K562 (cell line): ENCODE measurements around the gene RAP1A. TPM values are rescaled to one million over a fixed set of nuclear protein-coding genes. Genes with fewer than 3 reads are reported as not detected.

Experiments used
- ATF7 ChIP-seq: fragments of 450-650 bp; IDR thresholded peaks from 2 replicates; pipeline ENCODE4 v1.7.1; 2014; ENCODE audit warnings: mild to moderate bottlenecking, moderate library complexity
- CGGBP1 ChIP-seq: fragments of 250-450 bp; sonication (Bioruptor Pico); IDR thresholded peaks from 2 replicates; pipeline ENCODE4 v1.9.0; 2021; ENCODE audit warnings: mild to moderate bottlenecking
- CTBP1 ChIP-seq: fragments of 450-650 bp; IDR thresholded peaks from 2 replicates; pipeline ENCODE4 v1.6.1; 2016; ENCODE audit warnings: borderline replicate concordance
- DPF2 ChIP-seq: fragments of 450-650 bp; IDR thresholded peaks from 2 replicates; pipeline ENCODE4 v1.6.1; 2016
- EP400 ChIP-seq: fragments of 450-650 bp; IDR thresholded peaks from 2 replicates; pipeline ENCODE4 v1.6.1; 2017; ENCODE audit warnings: antibody characterized with exemption, mild to moderate bottlenecking, moderate library complexity
- ETV1 ChIP-seq: fragments of 450-650 bp; conservative IDR thresholded peaks from 2 replicates; pipeline ENCODE4 v1.6.1; 2016; ENCODE audit warnings: missing genetic modification characterization, control low read depth, low read depth, missing compliant biosample characterization
- ETV5 ChIP-seq: sonication (generic); formaldehyde crosslinking; IDR thresholded peaks from 2 replicates; pipeline ENCODE4 v1.4.0; 2020; ENCODE audit warnings: low read depth, mild to moderate bottlenecking, missing genetic modification reagents
- KLF10 ChIP-seq: fragments of 250-450 bp; sonication (Bioruptor Pico); IDR thresholded peaks from 2 replicates; pipeline ENCODE4 v1.6.1; 2021; ENCODE audit warnings: matching md5 sums
- MBD1 ChIP-seq: fragments of 250-450 bp; sonication (Bioruptor Pico); IDR thresholded peaks from 2 replicates; pipeline ENCODE4 v1.8.0; 2022; ENCODE audit warnings: inconsistent platforms
- MCM2 ChIP-seq: fragments of 450-650 bp; IDR thresholded peaks from 2 replicates; pipeline ENCODE4 v1.6.1; 2017; ENCODE audit warnings: low read depth, mild to moderate bottlenecking
- MCM7 ChIP-seq, 2 experiments: fragments of 450-650 bp; IDR thresholded peaks; 2 replicates each; pipeline ENCODE4 v1.6.1; 2016 to 2018
- NFXL1 ChIP-seq: fragments of 450-650 bp; formaldehyde crosslinking; IDR thresholded peaks from 2 replicates; pipeline ENCODE4 v1.4.0; 2021; ENCODE audit warnings: mild to moderate bottlenecking
- RBM39 ChIP-seq: fragments of 200-400 bp; formaldehyde crosslinking; optimal IDR thresholded peaks from 2 replicates; pipeline ENCODE3; 2018; ENCODE audit warnings: low read depth, low read length
- SMC3 ChIP-seq: conservative IDR thresholded peaks from 2 replicates; pipeline ENCODE4 v1.6.1; 2011; ENCODE audit warnings: low read depth, low read length, improper control_type of control experiment; ENCODE audit not compliant: insufficient read depth
- TCF15 ChIP-seq: fragments of 250-450 bp; sonication (Bioruptor Pico); IDR thresholded peaks from 2 replicates; pipeline ENCODE4 v1.8.0; 2022; ENCODE audit warnings: moderate library complexity, mild to moderate bottlenecking, inconsistent platforms
- ZBTB17 ChIP-seq: fragments of 450-650 bp; formaldehyde crosslinking; IDR thresholded peaks from 2 replicates; pipeline ENCODE4 v1.4.0; 2020; ENCODE audit warnings: mild to moderate bottlenecking
- ZFX ChIP-seq: sonication (generic); formaldehyde crosslinking; IDR thresholded peaks from 2 replicates; pipeline ENCODE4 v1.8.0; 2022; ENCODE audit warnings: mild to moderate bottlenecking, missing genetic modification reagents, moderate library complexity
- ZNF311 ChIP-seq: fragments of 250-450 bp; sonication (Bioruptor Pico); IDR thresholded peaks from 2 replicates; pipeline ENCODE4 v1.4.0; 2020; ENCODE audit warnings: mild to moderate bottlenecking, moderate library complexity
- ZNF586 ChIP-seq: fragments of 450-650 bp; formaldehyde crosslinking; conservative IDR thresholded peaks from 2 replicates; pipeline ENCODE4 v1.4.0; 2020; ENCODE audit warnings: mild to moderate bottlenecking, moderate library complexity
- ZNF644 ChIP-seq: fragments of 200-800 bp; sonication (Bioruptor generic); IDR thresholded peaks from 2 replicates; pipeline ENCODE4 v1.6.1; 2016; ENCODE audit warnings: low read depth, missing genetic modification characterization, missing compliant biosample characterization
- polyA plus RNA-seq, 8 experiments: library from polyadenylated mRNA; depleted of rRNA in 4 of 8; stranded (reverse) in 5 of 8; unstranded in 3 of 8; fragments of >200 nt; fragmentation: Nextera tagmentation in 2 of 8; fragmentation: Illumina TruSeq in 1 of 8; extraction: Ambion mirVana in 2 of 8; extraction: Trizol in 1 of 8; gene quantifications; 2 replicates each; pipeline versions ENCODE4 v1.2.1 to v1.2.3, GENCODE V29; 2011 to 2014; ENCODE audit warnings: inconsistent platforms in 1 of 8, missing spikeins in 1 of 8
- total RNA-seq, 7 experiments: library from RNA; depleted of rRNA in 6 of 7; stranded (reverse); fragments of >200 nt in 6 of 7; fragmentation: Illumina TruSeq in 2 of 7; extraction: Trizol in 2 of 7; gene quantifications; 2 replicates each; pipeline versions ENCODE4 v1.2.1 to v1.2.3, GENCODE V29; 2011 to 2021; ENCODE audit warnings: low replicate concordance in 1 of 7
- TF ChIP-seq, protein P1 (sequence below): fragments of 450-650 bp; IDR thresholded peaks from 2 replicates; pipeline ENCODE4 v1.6.1; 2017; ENCODE audit warnings: antibody characterized with exemption, mild to moderate bottlenecking
- TF ChIP-seq, protein P2 (sequence below): sonication (generic); formaldehyde crosslinking; IDR thresholded peaks from 2 replicates; pipeline ENCODE4 v1.8.0; 2022; ENCODE audit warnings: mild to moderate bottlenecking, missing genetic modification reagents

The RAP1A gene
- total and polyA plus RNA-seq, 9 of the 15 experiments (the other 6 are each of a cell fraction or from before 2014, with no cell fraction given): 13.4 to 86.2 (median 32.5) TPM

- TF ChIP-seq, protein P1, sequence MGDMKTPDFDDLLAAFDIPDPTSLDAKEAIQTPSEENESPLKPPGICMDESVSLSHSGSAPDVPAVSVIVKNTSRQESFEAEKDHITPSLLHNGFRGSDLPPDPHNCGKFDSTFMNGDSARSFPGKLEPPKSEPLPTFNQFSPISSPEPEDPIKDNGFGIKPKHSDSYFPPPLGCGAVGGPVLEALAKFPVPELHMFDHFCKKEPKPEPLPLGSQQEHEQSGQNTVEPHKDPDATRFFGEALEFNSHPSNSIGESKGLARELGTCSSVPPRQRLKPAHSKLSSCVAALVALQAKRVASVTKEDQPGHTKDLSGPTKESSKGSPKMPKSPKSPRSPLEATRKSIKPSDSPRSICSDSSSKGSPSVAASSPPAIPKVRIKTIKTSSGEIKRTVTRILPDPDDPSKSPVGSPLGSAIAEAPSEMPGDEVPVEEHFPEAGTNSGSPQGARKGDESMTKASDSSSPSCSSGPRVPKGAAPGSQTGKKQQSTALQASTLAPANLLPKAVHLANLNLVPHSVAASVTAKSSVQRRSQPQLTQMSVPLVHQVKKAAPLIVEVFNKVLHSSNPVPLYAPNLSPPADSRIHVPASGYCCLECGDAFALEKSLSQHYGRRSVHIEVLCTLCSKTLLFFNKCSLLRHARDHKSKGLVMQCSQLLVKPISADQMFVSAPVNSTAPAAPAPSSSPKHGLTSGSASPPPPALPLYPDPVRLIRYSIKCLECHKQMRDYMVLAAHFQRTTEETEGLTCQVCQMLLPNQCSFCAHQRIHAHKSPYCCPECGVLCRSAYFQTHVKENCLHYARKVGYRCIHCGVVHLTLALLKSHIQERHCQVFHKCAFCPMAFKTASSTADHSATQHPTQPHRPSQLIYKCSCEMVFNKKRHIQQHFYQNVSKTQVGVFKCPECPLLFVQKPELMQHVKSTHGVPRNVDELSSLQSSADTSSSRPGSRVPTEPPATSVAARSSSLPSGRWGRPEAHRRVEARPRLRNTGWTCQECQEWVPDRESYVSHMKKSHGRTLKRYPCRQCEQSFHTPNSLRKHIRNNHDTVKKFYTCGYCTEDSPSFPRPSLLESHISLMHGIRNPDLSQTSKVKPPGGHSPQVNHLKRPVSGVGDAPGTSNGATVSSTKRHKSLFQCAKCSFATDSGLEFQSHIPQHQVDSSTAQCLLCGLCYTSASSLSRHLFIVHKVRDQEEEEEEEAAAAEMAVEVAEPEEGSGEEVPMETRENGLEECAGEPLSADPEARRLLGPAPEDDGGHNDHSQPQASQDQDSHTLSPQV: no peak
- TF ChIP-seq ZNF311 (CRISPR knock-in tag) (no peak), ZNF586 (CRISPR knock-in tag) (no peak), ATF7 (peak; percentile 72), DPF2 (0 out of 2 replicates have a peak, but pooled peaks have one; percentile 19), RBM39 (no peak), ETV5 (peak; percentile 49; the same call in 1 of the 2 replicates), ZFX (CRISPR knock-in tag) (0 out of 2 replicates have a peak, but pooled peaks have one; percentile 14), SMC3 (no peak), KLF10 (CRISPR knock-in tag) (no peak), MBD1 (CRISPR knock-in tag) (no peak), ZBTB17 (no peak), EP400 (no peak), MCM7 (IDR thresholded peaks at IDR 0.05) (no peak), TCF15 (CRISPR knock-in tag) (no peak), NFXL1 (CRISPR knock-in tag) (no peak), ETV1 (peak; percentile 62; the same call in 1 of the 2 replicates), CTBP1 (peak; percentile 81), CGGBP1 (CRISPR knock-in tag) (no peak), MCM2 (no peak), ZNF644 (tag) (no peak)
- TF ChIP-seq, protein P2, sequence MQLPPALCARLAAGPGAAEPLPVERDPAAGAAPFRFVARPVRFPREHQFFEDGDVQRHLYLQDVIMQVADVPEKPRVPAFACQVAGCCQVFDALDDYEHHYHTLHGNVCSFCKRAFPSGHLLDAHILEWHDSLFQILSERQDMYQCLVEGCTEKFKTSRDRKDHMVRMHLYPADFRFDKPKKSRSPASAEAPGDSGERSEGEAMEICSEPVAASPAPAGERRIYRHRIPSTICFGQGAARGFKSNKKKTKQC (CRISPR knock-in tag): no peak
Measured at GRCh38 chr1:111733183-111733991, 113.8 kb downstream of the RAP1A start (continued).
